HG03378 (cell line): ENCODE results near the gene NOL4.
"Not testable (repeated sequence)": the region's sequence is repeated elsewhere in the genome, so short reads cannot be mapped to it uniquely, and the experiment has no call there.

ENCODE experiments used
- ATAC-seq: cut with Tn5 transposase; IDR thresholded peaks from one replicate; pipeline ENCODE4 v1.9.1; 2021; ENCODE audit warnings: mild to moderate bottlenecking, moderate library complexity; ENCODE audit not compliant: unreplicated experiment

The NOL4 gene

GRCh38 chr18:34224423-34225217 lies at the start of gene NOL4:
Gene NOL4, minus strand, starts transcription at chr18:34224913. Its CDS starts 1,660 bp downstream, at chr18:34223253.
- no peak for ATAC-seq

GRCh38 chr18:34266029-34266428 lies 41.3 kb upstream of the NOL4 start:
- ATAC-seq = not testable (repeated sequence)

GRCh38 chr18:34261865-34262780 lies 37.4 kb upstream of the NOL4 start:
- peak; percentile 73 for ATAC-seq

- ATAC-seq = no peak
Measured at GRCh38 chr18:34258176-34258575, 33.5 kb upstream of the NOL4 start.

- ATAC-seq = no peak
Measured at GRCh38 chr18:34251919-34252318, 27.2 kb upstream of the NOL4 start.

- ATAC-seq = no peak
Measured at GRCh38 chr18:34248727-34249126, 24.0 kb upstream of the NOL4 start.

GRCh38 chr18:34242739-34243138 lies 18.0 kb upstream of the NOL4 start:
- ATAC-seq = no peak

GRCh38 chr18:34233781-34234388 lies 9.2 kb upstream of the NOL4 start:
- ATAC-seq = not testable (repeated sequence)

- ATAC-seq = no peak
Measured at GRCh38 chr18:34225218-34225553, 473 bp upstream of the NOL4 start.

GRCh38 chr18:34223893-34224422 lies 755 bp downstream of the NOL4 start:
- ATAC-seq = no peak

- no peak for ATAC-seq
Measured at GRCh38 chr18:34223164-34223892, 1.4 kb downstream of the NOL4 start.

GRCh38 chr18:34222307-34223163 lies 2.2 kb downstream of the NOL4 start:
- peak; percentile 52 for ATAC-seq

GRCh38 chr18:34221971-34222306 lies 2.8 kb downstream of the NOL4 start:
- no peak for ATAC-seq

GRCh38 chr18:34220081-34220815 lies 4.5 kb downstream of the NOL4 start:
- ATAC-seq = no peak

GRCh38 chr18:34219651-34220050 lies 5.1 kb downstream of the NOL4 start:
- no peak for ATAC-seq

GRCh38 chr18:34212511-34212910 lies 12.2 kb downstream of the NOL4 start:
- no peak for ATAC-seq

- no peak for ATAC-seq
Measured at GRCh38 chr18:34207344-34207851, 17.3 kb downstream of the NOL4 start.

- ATAC-seq = no peak
Measured at GRCh38 chr18:34203866-34204265, 20.8 kb downstream of the NOL4 start.

- ATAC-seq = no peak
Measured at GRCh38 chr18:34196256-34196655, 28.5 kb downstream of the NOL4 start.
